ENCODE data around the gene SPAG8.
A peak's percentile ranks its signal among the peaks of the same experiment; 100 is the strongest.

The SPAG8 gene

DNA sequence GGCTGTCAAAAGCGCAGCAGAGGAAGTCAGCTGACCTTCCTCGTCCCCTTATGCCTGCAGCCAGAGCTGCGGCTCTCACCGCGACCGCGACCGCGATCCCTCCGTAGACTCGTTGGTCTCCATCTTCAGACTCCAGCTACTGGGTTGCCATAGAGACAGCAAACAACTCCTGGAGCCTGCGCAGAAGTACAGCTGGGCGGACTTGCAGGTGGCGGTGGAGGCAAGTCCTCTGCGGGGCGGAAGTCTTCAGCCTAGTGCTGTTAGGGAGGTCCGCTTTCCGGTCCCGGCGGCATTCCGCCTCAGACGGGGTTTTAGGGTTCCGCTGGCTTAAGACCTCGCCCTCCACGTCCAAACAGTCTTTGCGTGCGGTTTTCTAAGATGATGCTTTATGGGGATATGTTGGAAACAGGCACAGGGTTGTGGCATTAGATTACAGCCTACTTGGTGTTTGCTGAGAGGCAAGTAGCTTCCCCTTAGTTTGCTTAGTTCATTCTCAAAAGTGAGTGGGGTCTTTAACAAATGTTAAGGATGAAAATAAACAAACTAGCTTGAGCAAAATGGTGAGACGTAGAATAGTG, at the start of gene SPAG8:
SPAG8 (minus strand) TSS at position 238 of the 578 bp plus-strand sequence; CDS start at position 123, 115 bp downstream.
- TF ChIP-seq POLR2A (IDR thresholded peaks at IDR 0.05; ENCODE audit: low read depth, low read length) = no peak
- peak; percentile 53 for DNase-seq (ENCODE audit: insufficient read length, low spot score)
- no peak for FAIRE-seq

GRCh38 chr9:35861161-35861897, 49.3 kb upstream of the SPAG8 start:
- DNase-seq (ENCODE audit: insufficient read length, low spot score) (no peak), FAIRE-seq (no peak)
- no peak for TF ChIP-seq POLR2A (IDR thresholded peaks at IDR 0.05; ENCODE audit: low read depth, low read length)

DNA sequence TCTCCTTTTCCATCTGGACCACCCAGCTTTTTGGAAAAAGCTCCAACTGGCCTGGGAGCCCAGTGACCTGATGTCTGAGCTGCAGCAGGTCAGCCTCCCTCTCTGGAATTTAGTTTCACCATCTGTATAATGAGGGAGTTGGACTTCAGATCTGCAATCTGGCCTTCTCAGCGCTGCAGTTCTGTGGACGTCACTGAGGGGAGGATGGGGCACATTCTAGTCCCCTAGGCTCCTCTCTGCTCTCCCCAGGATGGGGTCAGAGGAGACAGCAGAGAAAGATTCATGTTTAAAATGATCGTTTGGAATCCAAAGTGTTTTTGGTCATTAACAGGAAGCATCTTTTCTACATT, 47.9 kb upstream of the SPAG8 start:
- no peak for FAIRE-seq
- no peak for TF ChIP-seq POLR2A (IDR thresholded peaks at IDR 0.05; ENCODE audit: low read depth, low read length)
- DNase-seq (ENCODE audit: insufficient read length, low spot score) = no peak

DNA sequence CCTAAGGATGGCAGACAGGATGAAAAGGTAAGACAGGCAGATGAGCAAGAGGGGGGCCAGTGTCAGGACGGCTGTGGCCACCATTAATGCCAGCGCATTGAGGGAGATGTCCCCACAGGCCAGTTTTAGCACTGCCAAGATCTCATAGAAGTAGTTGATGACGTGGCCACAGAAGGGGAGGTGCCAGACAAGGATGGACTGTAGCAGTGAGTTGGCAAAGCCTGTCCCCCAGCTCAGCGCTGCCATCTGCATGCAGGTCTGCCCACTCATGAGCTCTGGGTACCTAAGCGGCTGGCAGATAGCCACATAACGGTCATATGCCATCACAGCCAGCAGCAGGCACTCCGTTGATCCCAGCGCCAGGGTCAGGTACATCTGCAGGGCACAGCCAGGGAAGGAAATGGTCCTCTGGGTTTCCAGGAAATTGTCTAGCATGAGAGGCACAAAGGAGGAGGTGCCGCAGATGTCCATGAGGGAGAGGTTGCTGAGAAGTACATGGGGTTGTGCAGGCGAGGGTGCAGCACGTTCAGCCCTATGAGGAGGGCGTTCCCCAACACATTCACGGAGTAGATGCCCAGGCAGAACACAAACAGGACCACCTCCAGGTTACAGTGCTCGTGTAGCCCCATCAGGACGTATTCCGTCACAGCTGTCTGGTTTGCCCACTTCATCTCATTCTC, 47.4 kb upstream of the SPAG8 start:
- no peak for TF ChIP-seq POLR2A (IDR thresholded peaks at IDR 0.05; ENCODE audit: low read depth, low read length)
- FAIRE-seq (no peak), DNase-seq (ENCODE audit: insufficient read length, low spot score) (no peak)

DNA sequence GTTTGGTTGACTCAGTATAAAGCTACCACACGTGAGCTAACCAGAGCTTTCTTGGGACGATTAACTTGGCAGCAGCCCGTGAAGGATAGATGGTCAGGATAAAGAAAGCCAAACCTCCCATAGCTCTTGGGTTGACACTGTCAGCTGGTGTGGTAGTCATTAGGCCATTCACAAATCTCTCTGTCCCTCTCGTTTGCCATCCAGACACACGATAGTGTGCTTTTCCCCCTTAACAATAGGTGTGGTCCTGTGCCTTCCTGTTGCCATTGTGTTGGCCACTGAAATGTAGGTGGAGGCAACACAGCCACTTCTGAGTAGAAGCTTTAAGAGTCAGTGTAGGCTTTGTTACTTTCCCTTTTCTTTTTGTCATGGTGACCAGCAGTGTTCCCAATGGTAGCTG, 46.4 kb upstream of the SPAG8 start:
- TF ChIP-seq POLR2A (IDR thresholded peaks at IDR 0.05; ENCODE audit: low read depth, low read length) = no peak
- FAIRE-seq (no peak), DNase-seq (ENCODE audit: insufficient read length, low spot score) (no peak)

DNA sequence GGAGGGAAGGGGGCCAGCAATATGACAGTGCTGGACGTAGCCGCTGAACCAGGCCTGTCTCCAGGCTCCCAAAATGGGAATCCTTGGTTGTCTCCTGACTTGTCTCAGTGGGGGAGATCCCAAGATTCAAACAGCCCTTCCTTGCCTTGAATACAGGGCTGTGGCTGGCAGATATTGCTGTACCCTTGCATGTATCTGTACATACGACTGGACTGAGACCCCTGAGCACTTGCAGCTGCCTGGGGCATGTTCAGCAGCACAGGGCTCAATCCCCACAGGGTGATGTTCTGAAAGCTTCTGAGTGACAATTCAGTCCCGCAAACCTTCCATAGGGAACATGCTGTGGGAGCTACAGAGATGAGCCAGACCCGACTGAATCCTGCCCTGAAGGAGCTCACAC, 44.8 kb upstream of the SPAG8 start:
- no peak for TF ChIP-seq POLR2A (IDR thresholded peaks at IDR 0.05; ENCODE audit: low read depth, low read length)
- DNase-seq (ENCODE audit: insufficient read length, low spot score) = no peak
- FAIRE-seq = no peak

- no peak for TF ChIP-seq POLR2A (IDR thresholded peaks at IDR 0.05; ENCODE audit: low read depth, low read length)
- no peak for FAIRE-seq
- no peak for DNase-seq (ENCODE audit: insufficient read length, low spot score)
These were observed 44.1 kb upstream of the SPAG8 start for GRCh38 chr9:35856206-35856605.

- no peak for TF ChIP-seq POLR2A (IDR thresholded peaks at IDR 0.05; ENCODE audit: low read depth, low read length)
These were observed 42.2 kb upstream of the SPAG8 start for GRCh38 chr9:35854091-35854762.

GRCh38 chr9:35852876-35853865, 41.1 kb upstream of the SPAG8 start:
- TF ChIP-seq POLR2A (IDR thresholded peaks at IDR 0.05; ENCODE audit: low read depth, low read length) = no peak
- DNase-seq (ENCODE audit: insufficient read length, low spot score) = no peak
- FAIRE-seq = no peak

More at GRCh38 chr9:35854091-35854762, 42.2 kb upstream of the SPAG8 start:
- DNase-seq (ENCODE audit: insufficient read length, low spot score) (no peak), FAIRE-seq (no peak)

GRCh38 chr9:35852267-35852815, 40.3 kb upstream of the SPAG8 start:
- FAIRE-seq (no peak), DNase-seq (ENCODE audit: insufficient read length, low spot score) (no peak)
- TF ChIP-seq POLR2A (IDR thresholded peaks at IDR 0.05; ENCODE audit: low read depth, low read length) = no peak

GRCh38 chr9:35847792-35848572, 35.9 kb upstream of the SPAG8 start:
- DNase-seq (ENCODE audit: insufficient read length, low spot score) = peak; percentile 68
- FAIRE-seq = peak; percentile 84
- no peak for TF ChIP-seq POLR2A (IDR thresholded peaks at IDR 0.05; ENCODE audit: low read depth, low read length)
